IMR-90 (cell line): Measurements from ENCODE around the gene LAMA5. TPM values are rescaled to one million over a fixed set of nuclear protein-coding genes. Genes with fewer than 3 reads are reported as not detected.

ENCODE experiments used
- ATAC-seq: fragments of 200-7000 bp; cut with Tn5 transposase; 2 replicates; pipeline ENCODE4 v1.9.1; 2020; ENCODE audit warnings: low read depth, mild to moderate bottlenecking, moderate library complexity
- BruUV-seq: library from RNA; stranded (reverse); fragments of 400-500 nt; replicated peaks from 2 replicates; lab custom pipeline; 2021; lab: Mats Ljungman, UMichigan
- CTCF ChIA-PET: fragments of 300-600 bp; formaldehyde crosslinking; extraction: SDS; loops from one replicate; lab custom pipeline; 2021; ENCODE audit warnings: antibody characterized with exemption; lab: Yijun Ruan, JAX
- POLR2A ChIA-PET: fragments of 300-600 bp; sonication (Branson Sonifier 250); formaldehyde crosslinking; loops from one replicate; lab custom pipeline; 2022; ENCODE audit warnings: antibody characterized with exemption; ENCODE audit not compliant: unreplicated experiment; lab: Charles Lee
- DNase-seq: peaks from one replicate; pipeline ENCODE4 v3.0.0; 2013
- H2AFZ ChIP-seq: replicated peaks from 2 replicates; pipeline ENCODE3; 2013; ENCODE audit warnings: low read length, mild to moderate bottlenecking; ENCODE audit not compliant: poor library complexity
- H2AK5ac ChIP-seq: 2 replicates; pipeline ENCODE4 v1.6.1; 2013; ENCODE audit warnings: low read depth, low read length, inconsistent platforms
- H2AK9ac ChIP-seq: replicated peaks from 2 replicates; pipeline ENCODE3; 2013; ENCODE audit warnings: mild to moderate bottlenecking, low read depth, low read length, moderate library complexity; ENCODE audit not compliant: poor library complexity
- H2BK120ac ChIP-seq: 2 replicates; pipeline ENCODE4 v1.6.1; 2013; ENCODE audit warnings: low read depth, low read length, inconsistent platforms
- H2BK15ac ChIP-seq: 3 replicates; pipeline ENCODE4 v1.6.1; 2013; ENCODE audit warnings: low read depth, low read length, inconsistent platforms
- H2BK20ac ChIP-seq: 2 replicates; pipeline ENCODE4 v1.6.1; 2013; ENCODE audit warnings: low read depth, mild to moderate bottlenecking, inconsistent platforms, low read length, moderate library complexity
- H2BK5ac ChIP-seq: 2 replicates; pipeline ENCODE4 v1.6.1; 2013; ENCODE audit warnings: mild to moderate bottlenecking, low read depth, low read length, inconsistent platforms; ENCODE audit not compliant: poor library complexity, severe bottlenecking
- H3K14ac ChIP-seq: replicated peaks from 2 replicates; pipeline ENCODE4 v1.6.1; 2013; ENCODE audit warnings: low read depth, low read length, inconsistent platforms
- H3K18ac ChIP-seq: 2 replicates; pipeline ENCODE4 v1.6.1; 2013; ENCODE audit warnings: low read depth, low read length, control low read depth
- H3K23ac ChIP-seq: 2 replicates; pipeline ENCODE4 v1.6.1; 2013; ENCODE audit warnings: low read depth, low read length, inconsistent platforms
- H3K27ac ChIP-seq: 2 replicates; pipeline ENCODE4 v1.5.1; 2013; ENCODE audit warnings: mild to moderate bottlenecking, control low read depth, low read length; ENCODE audit not compliant: insufficient read depth
- H3K27me3 ChIP-seq: 2 replicates; pipeline ENCODE4 v1.6.1; 2013; ENCODE audit warnings: low read length; ENCODE audit not compliant: control insufficient read depth, insufficient read depth
- H3K36me3 ChIP-seq: 2 replicates; pipeline ENCODE4 v1.6.1; 2013; ENCODE audit warnings: low read length, mixed read lengths; ENCODE audit not compliant: control insufficient read depth, insufficient read depth
- H3K4ac ChIP-seq: 2 replicates; pipeline ENCODE4 v1.6.1; 2013; ENCODE audit warnings: low read depth, low read length, inconsistent platforms
- H3K4me1 ChIP-seq: 2 replicates; pipeline ENCODE4 v1.6.1; 2013; ENCODE audit warnings: low read length, mixed read lengths; ENCODE audit not compliant: control insufficient read depth, insufficient read depth
- H3K4me2 ChIP-seq: 2 replicates; pipeline ENCODE4 v1.6.1; 2013; ENCODE audit warnings: low read depth, mild to moderate bottlenecking, control low read depth, low read length, moderate library complexity
- H3K4me3 ChIP-seq: 2 replicates; pipeline ENCODE4 v1.5.1; 2013; ENCODE audit warnings: low read depth, mild to moderate bottlenecking, control low read depth, low read length, moderate library complexity; ENCODE audit not compliant: insufficient read depth
- H3K56ac ChIP-seq: 2 replicates; pipeline ENCODE4 v1.6.1; 2013; ENCODE audit warnings: low read length, inconsistent platforms; ENCODE audit not compliant: insufficient read depth; ENCODE audit errors: extremely low read depth
- H3K79me1 ChIP-seq, 2 experiments: 2 replicates each; pipeline ENCODE4 v1.6.1; 2013; ENCODE audit warnings: low read length in 2 of 2, inconsistent platforms in 1 of 2, low read depth in 1 of 2
- H3K9ac ChIP-seq: 2 replicates; pipeline ENCODE4 v1.6.1; 2013; ENCODE audit warnings: low read depth, low read length, control low read depth
- H3K9me1 ChIP-seq: 2 replicates; pipeline ENCODE4 v1.6.1; 2013; ENCODE audit warnings: low read length, inconsistent platforms; ENCODE audit not compliant: insufficient read depth
- H3K9me3 ChIP-seq: 2 replicates; pipeline ENCODE4 v1.6.1; 2013; ENCODE audit warnings: low read length; ENCODE audit not compliant: control insufficient read depth, insufficient read depth
- H4K20me1 ChIP-seq: 2 replicates; pipeline ENCODE4 v1.6.1; 2013; ENCODE audit warnings: low read length, inconsistent platforms; ENCODE audit not compliant: insufficient read depth
- H4K5ac ChIP-seq: 2 replicates; pipeline ENCODE4 v1.6.1; 2013; ENCODE audit warnings: mild to moderate bottlenecking, low read depth, low read length, control low read depth
- H4K8ac ChIP-seq, 2 experiments: 2 replicates each; pipeline ENCODE4 v1.6.1; 2013; ENCODE audit warnings: low read depth in 2 of 2, low read length in 2 of 2, control low read depth in 1 of 2, inconsistent platforms in 1 of 2
- H4K91ac ChIP-seq: 2 replicates; pipeline ENCODE4 v1.6.1; 2013; ENCODE audit warnings: low read depth, low read length, inconsistent platforms; ENCODE audit not compliant: insufficient read depth
- CHD1 ChIP-seq: IDR thresholded peaks from 2 replicates; pipeline ENCODE4 v1.6.1; 2012; ENCODE audit warnings: low read depth, low read length, improper control_type of control experiment
- MAZ ChIP-seq: IDR thresholded peaks from 2 replicates; pipeline ENCODE4 v1.6.1; 2012; ENCODE audit warnings: low read depth, mild to moderate bottlenecking, low read length, improper control_type of control experiment, moderate library complexity, borderline replicate concordance
- MXI1 ChIP-seq: IDR thresholded peaks from 2 replicates; pipeline ENCODE4 v1.6.1; 2012; ENCODE audit warnings: low read depth, mild to moderate bottlenecking, low read length, moderate library complexity, borderline replicate concordance
- NFE2L2 ChIP-seq: fragments of 150-350 bp; IDR thresholded peaks from 2 replicates; pipeline ENCODE4 v1.6.1; 2016; ENCODE audit warnings: low read depth, mild to moderate bottlenecking, low read length
- SMC3 ChIP-seq: fragments of 150-350 bp; IDR thresholded peaks from 2 replicates; pipeline ENCODE4 v1.6.1; 2016; ENCODE audit warnings: low read depth, mild to moderate bottlenecking, antibody characterized with exemption, low read length, moderate library complexity
- WGBS, 2 experiments: methylation state at CpG; one replicate each; pipeline versions ENCODE4 v1.1.5 to v1.1.7; 2013; ENCODE audit warnings: missing lambda C conversion rate in 2 of 2; ENCODE audit not compliant: insufficient read length in 1 of 2; ENCODE audit errors: extremely low coverage in 2 of 2; 5-methylcytosine and 5-hydroxymethylcytosine counted together
- dilution Hi-C: fragments of 300-500 bp; cut with HindIII; formaldehyde crosslinking; loops from one replicate; pipeline ENCODE4 v1.14.3; 2018; ENCODE audit warnings: low sequenced_read_pairs; ENCODE audit not compliant: unreplicated experiment
- in situ Hi-C: fragments of 300-500 bp; cut with MboI; formaldehyde crosslinking; loops from 3 replicates; pipeline ENCODE4 v1.14.3; 2019; ENCODE audit warnings: low sequenced_read_pairs, inconsistent platforms, mixed read lengths
- intact Hi-C: fragments of 100-400 bp; cut with micrococcal nuclease; formaldehyde crosslinking; loops from 2 replicates; pipeline ENCODE4 v1.10.0; 2022
- polyA plus RNA-seq, 3 experiments: library from polyadenylated mRNA; depleted of rRNA; stranded (reverse); fragments of >200 nt; gene quantifications; 2 replicates each; pipeline ENCODE4 v1.2.3, GENCODE V29; 2012; ENCODE audit warnings: low replicate concordance in 1 of 3
- total RNA-seq: library from RNA; depleted of rRNA; stranded (reverse); fragments of >200 nt; gene quantifications from 2 replicates; pipeline ENCODE4 v1.2.3, GENCODE V29; 2012
- TF ChIP-seq, protein P1 (sequence below): fragments of 150-350 bp; IDR thresholded peaks from 2 replicates; pipeline ENCODE4 v1.6.1; 2017; ENCODE audit warnings: mild to moderate bottlenecking, antibody characterized with exemption, low read length, low read depth
- TF ChIP-seq, protein P2 (sequence below): fragments of 150-350 bp; IDR thresholded peaks from 2 replicates; pipeline ENCODE4 v1.6.1; 2016; ENCODE audit warnings: low read depth, mild to moderate bottlenecking, low read length, moderate library complexity, borderline replicate concordance
- TF ChIP-seq, protein P3 (sequence below): conservative IDR thresholded peaks from 2 replicates; pipeline ENCODE4 v1.5.1; 2012; ENCODE audit warnings: mild to moderate bottlenecking, low read depth, low read length, improper control_type of control experiment

Gene LAMA5
- total and polyA plus RNA-seq, 2 of the 4 experiments (the other 2 are of a cell fraction): 0.90 to 7.3 TPM

DNA sequence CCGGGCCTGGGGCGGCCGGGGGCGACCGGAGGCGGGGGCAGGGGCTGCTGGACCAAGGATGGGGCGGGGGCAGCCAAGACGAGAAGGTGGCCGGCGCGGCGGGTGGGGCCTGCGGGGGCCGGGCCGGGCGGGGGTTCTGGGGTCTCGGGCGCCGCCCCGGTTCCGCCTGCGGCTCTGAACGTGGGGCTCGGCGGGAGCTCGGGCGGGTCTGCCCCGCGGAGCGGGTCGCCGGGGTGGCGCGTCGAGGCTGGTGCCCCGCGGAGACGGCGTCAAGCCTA, 64.1 kb downstream of the LAMA5 start:
- BruUV-seq: no TSS peak
- no peak overlapping the region for H2AK5ac ChIP-seq
- H3K23ac ChIP-seq: no peak overlapping the region
- peaks cover 12% of the 10 kb centered on the region for H3K4me1 ChIP-seq
- intact Hi-C loops: loop anchor here (2.0 to 10.0 kb wide), 2 partner anchors 72 to 192 kb away; no protein-coding TSS in a partner anchor
- peak overlapping the region; percentile 99 for H2AK9ac ChIP-seq
- H3K27ac ChIP-seq: peak overlapping the region; percentile 78
- peaks cover 0 to 34% of the 10 kb centered on the region in 2 experiments; a peak in 1 of 4 replicates for H3K79me1 ChIP-seq
- no peak overlapping the region for H3K56ac ChIP-seq
- peak overlapping the region; percentile 89 for H3K9ac ChIP-seq
- H2AFZ ChIP-seq: peak overlapping the region; percentile 83
- H3K9me1 ChIP-seq: 0 out of 2 replicates have a peak, but pooled peaks cover 6% of the 10 kb centered on the region
- H3K27me3 ChIP-seq: no peaks in the 10 kb centered on the region
- no peak overlapping the region for H3K4ac ChIP-seq
- no peak overlapping the region for H4K91ac ChIP-seq
- in situ Hi-C loops: no loop called here
- TF ChIP-seq, protein P1, sequence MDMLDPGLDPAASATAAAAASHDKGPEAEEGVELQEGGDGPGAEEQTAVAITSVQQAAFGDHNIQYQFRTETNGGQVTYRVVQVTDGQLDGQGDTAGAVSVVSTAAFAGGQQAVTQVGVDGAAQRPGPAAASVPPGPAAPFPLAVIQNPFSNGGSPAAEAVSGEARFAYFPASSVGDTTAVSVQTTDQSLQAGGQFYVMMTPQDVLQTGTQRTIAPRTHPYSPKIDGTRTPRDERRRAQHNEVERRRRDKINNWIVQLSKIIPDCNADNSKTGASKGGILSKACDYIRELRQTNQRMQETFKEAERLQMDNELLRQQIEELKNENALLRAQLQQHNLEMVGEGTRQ: no peak
- TF ChIP-seq, protein P2, sequence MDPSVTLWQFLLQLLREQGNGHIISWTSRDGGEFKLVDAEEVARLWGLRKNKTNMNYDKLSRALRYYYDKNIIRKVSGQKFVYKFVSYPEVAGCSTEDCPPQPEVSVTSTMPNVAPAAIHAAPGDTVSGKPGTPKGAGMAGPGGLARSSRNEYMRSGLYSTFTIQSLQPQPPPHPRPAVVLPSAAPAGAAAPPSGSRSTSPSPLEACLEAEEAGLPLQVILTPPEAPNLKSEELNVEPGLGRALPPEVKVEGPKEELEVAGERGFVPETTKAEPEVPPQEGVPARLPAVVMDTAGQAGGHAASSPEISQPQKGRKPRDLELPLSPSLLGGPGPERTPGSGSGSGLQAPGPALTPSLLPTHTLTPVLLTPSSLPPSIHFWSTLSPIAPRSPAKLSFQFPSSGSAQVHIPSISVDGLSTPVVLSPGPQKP: no peak
- TF ChIP-seq MAZ (no peak), NFE2L2 (no peak), CHD1 (no peak), SMC3 (no peak), MXI1 (no peak)
- TF ChIP-seq, protein P3, sequence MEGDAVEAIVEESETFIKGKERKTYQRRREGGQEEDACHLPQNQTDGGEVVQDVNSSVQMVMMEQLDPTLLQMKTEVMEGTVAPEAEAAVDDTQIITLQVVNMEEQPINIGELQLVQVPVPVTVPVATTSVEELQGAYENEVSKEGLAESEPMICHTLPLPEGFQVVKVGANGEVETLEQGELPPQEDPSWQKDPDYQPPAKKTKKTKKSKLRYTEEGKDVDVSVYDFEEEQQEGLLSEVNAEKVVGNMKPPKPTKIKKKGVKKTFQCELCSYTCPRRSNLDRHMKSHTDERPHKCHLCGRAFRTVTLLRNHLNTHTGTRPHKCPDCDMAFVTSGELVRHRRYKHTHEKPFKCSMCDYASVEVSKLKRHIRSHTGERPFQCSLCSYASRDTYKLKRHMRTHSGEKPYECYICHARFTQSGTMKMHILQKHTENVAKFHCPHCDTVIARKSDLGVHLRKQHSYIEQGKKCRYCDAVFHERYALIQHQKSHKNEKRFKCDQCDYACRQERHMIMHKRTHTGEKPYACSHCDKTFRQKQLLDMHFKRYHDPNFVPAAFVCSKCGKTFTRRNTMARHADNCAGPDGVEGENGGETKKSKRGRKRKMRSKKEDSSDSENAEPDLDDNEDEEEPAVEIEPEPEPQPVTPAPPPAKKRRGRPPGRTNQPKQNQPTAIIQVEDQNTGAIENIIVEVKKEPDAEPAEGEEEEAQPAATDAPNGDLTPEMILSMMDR: no peak
- dilution Hi-C loops: no loop called here
- no peak overlapping the region for H2BK120ac ChIP-seq
- WGBS, 2 experiments: 0% methylated on average over 1 of the region's 39 CpGs; no CpG with 5 or more reads in 1 of the 2 experiments
- ChIA-PET POLR2A (no interaction called here), CTCF (interaction anchor here (1.4 kb wide), 1 partner anchor 83 kb away, joined by 4 read pairs; no protein-coding TSS in a partner anchor)
- ATAC-seq (no peak), DNase-seq (no peak)
- H3K4me3 ChIP-seq: peak overlapping the region; percentile 99
- H4K5ac ChIP-seq: no peak overlapping the region
- H4K8ac ChIP-seq: no peak overlapping the region; a peak in 1 of 4 replicates
- H2BK15ac ChIP-seq: no peak overlapping the region
- H3K36me3 ChIP-seq: peaks cover 40% of the 10 kb centered on the region
- peak overlapping the region; percentile 98; the same call in 1 of the 2 replicates for H3K4me2 ChIP-seq
- peak overlapping the region; percentile 37 for H2BK5ac ChIP-seq
- H4K20me1 ChIP-seq: peaks cover 37% of the 10 kb centered on the region
- no peaks in the 10 kb centered on the region for H3K9me3 ChIP-seq
- no peak overlapping the region for H3K14ac ChIP-seq
- no peak overlapping the region for H3K18ac ChIP-seq
- no peak overlapping the region for H2BK20ac ChIP-seq
